GM19395 (cell line): ENCODE results near the gene CDK13.
"Not testable (repeated sequence)": the region's sequence is repeated elsewhere in the genome, so short reads cannot be mapped to it uniquely, and the experiment has no call there.

ENCODE experiments used
- ATAC-seq: cut with Tn5 transposase; IDR thresholded peaks from one replicate; pipeline ENCODE4 v1.9.1; 2021; ENCODE audit warnings: mild to moderate bottlenecking, moderate library complexity; ENCODE audit not compliant: unreplicated experiment

The CDK13 gene

DNA sequence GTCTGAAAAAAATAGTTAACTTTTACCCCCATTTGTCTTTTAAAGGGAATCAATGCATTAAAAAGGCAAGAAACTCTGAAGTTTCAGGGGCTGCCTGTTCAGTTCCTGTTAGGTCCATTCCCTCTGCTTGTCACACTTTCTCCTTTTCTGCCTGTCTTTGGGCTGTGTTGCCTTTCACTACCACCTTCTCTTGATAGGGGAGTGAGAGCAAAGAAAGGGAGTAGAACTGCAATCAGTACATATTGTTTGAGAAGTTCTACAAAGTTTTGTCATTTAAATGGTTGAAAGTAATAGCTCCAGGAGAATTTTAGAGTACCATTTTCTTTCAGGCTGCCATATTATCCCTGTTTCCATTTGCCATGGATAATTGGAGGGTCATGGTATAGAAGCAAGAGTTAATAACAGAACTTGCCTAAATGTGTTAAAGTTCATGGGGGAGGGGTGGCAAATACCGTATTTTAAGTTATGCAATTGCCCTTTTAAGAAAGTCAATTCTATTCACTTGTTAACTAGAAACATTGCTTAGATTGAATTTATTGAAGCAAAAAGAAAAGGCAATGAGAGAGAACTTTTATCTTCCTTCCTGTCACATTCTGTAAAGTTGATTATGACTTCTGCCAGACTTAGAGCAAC is 145.8 kb downstream of the CDK13 start:
- ATAC-seq: no peak

GRCh38 chr7:40097728-40098127 is 147.7 kb downstream of the CDK13 start:
- no peak for ATAC-seq

- ATAC-seq: no peak
Observed at GRCh38 chr7:40098810-40099209, 148.8 kb downstream of the CDK13 start.

GRCh38 chr7:40099837-40100236 is 149.8 kb downstream of the CDK13 start:
- ATAC-seq: no peak

GRCh38 chr7:40101201-40101600 is 151.1 kb downstream of the CDK13 start:
- no peak for ATAC-seq

- ATAC-seq: no peak
Observed at GRCh38 chr7:40102897-40103296, 152.8 kb downstream of the CDK13 start.

GRCh38 chr7:40105879-40106473 is 155.9 kb downstream of the CDK13 start:
- ATAC-seq: no peak

- no peak for ATAC-seq
Observed at GRCh38 chr7:40115936-40116335, 165.9 kb downstream of the CDK13 start.

GRCh38 chr7:40117199-40117598 is 167.1 kb downstream of the CDK13 start:
- not testable (repeated sequence) for ATAC-seq

- ATAC-seq: not testable (repeated sequence)
Observed at GRCh38 chr7:40118201-40118600, 168.1 kb downstream of the CDK13 start.

DNA sequence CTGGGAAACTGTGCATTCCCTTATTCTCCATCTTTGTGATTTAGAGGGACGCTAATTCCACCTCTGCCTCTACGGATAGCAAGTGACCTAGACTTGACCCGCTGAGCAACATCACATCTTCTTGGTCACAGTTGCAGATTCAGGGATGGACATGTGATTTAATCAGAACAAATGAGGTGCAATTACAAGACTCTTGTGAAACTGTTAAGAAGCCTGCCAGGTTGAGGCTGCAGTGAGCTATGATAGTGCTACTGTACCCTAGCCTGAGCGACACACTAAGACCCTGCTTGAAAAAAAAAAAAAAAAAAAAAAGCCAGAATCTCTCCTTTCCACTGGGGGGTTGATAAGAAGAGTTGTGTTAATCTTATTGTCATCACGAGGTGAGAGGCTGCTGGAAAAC is 170.0 kb downstream of the CDK13 start:
- no peak for ATAC-seq

DNA sequence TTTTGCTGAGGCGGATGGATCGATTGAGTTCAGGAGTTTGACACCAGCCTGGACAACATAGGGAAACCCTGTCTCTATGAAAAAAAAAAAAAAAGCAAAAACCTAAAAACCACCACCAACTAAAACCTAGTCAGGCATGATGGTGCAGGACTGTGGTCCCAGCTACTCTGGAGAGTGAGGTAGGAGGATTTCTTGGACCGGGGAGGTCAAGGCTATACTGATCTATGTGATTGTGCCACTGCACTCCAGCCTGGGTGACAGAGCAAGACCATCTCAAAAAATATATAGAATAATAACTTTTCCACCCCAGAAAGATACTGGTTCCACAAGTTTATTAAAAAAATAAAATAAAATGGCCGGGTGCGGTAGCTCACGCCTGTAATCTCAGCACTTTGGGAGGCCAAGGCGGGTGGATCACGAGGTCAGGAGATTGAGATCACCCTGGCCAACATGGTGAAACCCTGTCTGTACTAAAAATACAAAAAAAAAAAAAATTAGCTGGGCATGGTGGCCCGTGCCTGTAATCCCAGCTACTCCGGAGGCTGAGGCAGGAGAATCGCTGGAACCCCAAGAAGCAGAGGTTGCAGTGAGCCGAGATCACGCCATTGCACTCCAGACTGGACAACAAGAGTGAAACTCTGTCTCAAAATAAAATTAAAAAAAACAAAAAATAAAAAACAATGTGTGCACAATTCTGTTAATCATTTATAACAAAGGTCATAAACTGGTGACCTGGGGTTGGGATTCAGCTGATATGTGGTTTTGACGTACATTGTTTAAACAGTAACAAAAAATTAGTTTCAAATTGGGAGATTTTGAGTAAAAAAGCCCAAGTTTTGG is 172.3 kb downstream of the CDK13 start:
- not testable (repeated sequence) for ATAC-seq

DNA sequence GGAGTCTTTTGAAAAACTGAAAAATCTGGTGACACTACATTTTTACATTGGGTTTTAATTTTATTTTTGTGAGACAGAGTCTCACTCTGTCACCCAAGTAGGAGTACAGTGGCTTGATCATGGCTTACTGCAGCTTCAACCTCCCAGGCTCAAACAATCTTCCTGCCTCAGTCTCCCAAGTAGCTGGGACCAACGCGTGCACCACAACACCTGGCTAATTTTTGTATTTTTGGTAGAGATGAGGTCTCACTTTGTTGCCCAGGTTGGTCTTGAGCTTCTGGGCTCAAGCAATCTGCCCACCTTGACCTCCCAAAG is 172.8 kb downstream of the CDK13 start:
- no peak for ATAC-seq

GRCh38 chr7:40133561-40134427 is 183.7 kb downstream of the CDK13 start:
- peak; percentile 52 for ATAC-seq

DNA sequence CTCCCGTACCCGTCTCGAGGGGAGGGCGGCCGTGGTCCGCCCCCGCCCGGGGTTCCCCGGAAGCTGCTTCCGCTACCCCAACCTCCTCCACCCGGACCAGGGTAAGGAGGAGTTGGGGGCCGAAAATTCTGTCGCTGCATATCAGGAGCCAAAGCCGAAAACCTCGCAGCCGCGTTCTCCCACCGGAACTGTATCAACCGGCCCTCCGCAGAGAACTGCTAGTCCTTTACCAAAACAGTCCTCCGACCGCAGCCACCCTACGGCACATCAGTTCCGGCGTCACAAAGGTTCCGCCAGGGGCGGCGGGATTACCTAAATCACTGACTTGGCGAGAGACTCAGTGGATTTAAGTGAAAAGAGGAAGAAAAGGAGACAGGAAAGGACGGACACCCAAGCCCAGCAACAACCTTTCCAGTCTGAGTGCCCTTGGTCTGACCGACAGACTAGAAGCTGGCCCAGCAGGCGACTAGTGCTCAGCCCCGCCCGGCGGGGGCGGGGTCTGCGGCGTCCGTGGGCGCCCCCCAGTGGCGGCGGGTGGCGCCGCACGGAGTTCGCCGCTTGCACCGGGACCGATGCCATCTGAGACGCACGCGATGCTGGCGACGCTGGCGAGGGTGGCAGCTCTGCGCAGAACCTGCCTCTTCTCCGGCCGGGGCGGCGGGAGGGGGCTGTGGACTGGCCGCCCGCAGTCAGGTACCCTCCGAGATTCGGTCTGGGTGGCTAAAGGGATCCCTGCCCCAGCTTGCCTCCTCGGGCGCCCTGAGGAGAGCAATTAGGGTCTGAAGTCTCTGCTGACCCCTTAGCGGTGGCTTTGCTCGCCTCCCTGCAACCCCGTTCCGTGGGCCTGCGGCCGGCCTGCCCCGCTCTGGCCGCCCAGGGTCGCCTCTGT is 184.6 kb downstream of the CDK13 start, which contains the start of the genes MPLKIP and SUGCT:
TSS of gene MPLKIP (minus strand) at position 195 of the 889 bp plus-strand sequence. CDS start at position 140, 55 bp downstream.
TSS of gene SUGCT (plus strand) at position 578 of the 889 bp plus-strand sequence.
- ATAC-seq: peak; percentile 92

GRCh38 chr7:40135317-40135610 is 185.2 kb downstream of the CDK13 start:
- ATAC-seq: peak; percentile 9

DNA sequence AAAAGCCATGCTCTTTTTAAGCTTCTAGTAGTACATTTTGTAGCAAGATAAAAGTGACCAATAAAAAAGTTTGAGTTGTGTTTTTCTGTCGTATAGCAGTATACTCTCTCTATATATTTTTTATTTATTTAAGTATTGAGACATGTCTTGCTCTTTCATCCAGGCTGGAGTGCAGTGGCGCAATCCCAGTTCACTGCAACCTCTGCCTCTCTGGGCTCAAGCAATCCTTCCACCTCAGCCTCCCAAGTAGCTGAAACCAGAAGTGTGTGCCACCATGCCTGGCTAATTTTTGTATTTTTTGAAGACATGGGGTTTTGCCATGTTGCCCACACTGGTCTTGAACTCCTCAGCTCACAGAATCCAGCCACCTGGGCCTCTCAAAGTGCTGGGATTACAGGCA is 187.5 kb downstream of the CDK13 start:
- ATAC-seq: no peak

DNA sequence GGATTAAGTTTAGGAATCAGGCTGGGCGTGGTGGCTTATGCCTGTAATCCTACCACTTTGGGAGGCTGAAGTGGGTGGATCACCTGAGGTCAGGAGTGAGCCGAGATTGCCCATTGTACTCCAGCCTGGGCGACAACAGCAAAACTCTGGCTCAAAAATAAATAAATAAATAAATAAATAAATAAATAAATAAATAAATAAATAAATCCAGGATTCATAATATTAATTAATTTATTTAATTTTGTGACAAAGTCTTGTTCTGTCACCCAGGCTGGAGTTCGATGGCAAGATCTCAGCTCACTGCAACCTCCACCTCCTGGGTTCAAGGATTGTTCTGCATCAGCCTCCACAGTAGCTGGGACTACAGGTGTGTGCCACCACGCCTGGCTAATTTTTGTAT is 188.9 kb downstream of the CDK13 start:
- no peak for ATAC-seq

- not testable (repeated sequence) for ATAC-seq
Observed at GRCh38 chr7:40139891-40140290, 189.8 kb downstream of the CDK13 start.

- not testable (repeated sequence) for ATAC-seq
Observed at GRCh38 chr7:40141916-40142315, 191.9 kb downstream of the CDK13 start.
